KMS-11 (cell line): Measurements from ENCODE around the gene F13A1.
A peak's percentile ranks its signal among the peaks of the same experiment; 100 is the strongest.

Source experiments
- H2AFZ ChIP-seq: fragments of 200-600 bp; sonication (generic); 2 replicates; pipeline ENCODE4 v1.6.1; 2016; ENCODE audit warnings: antibody characterized with exemption, mixed run types, low read depth
- H3K27ac ChIP-seq: fragments of 200-600 bp; sonication (generic); 2 replicates; pipeline ENCODE4 v1.6.1; 2016; ENCODE audit warnings: mild to moderate bottlenecking, mixed run types
- H3K27me3 ChIP-seq: fragments of 200-600 bp; sonication (generic); 2 replicates; pipeline ENCODE4 v1.6.1; 2017; ENCODE audit warnings: mild to moderate bottlenecking, low read depth, mixed run types, moderate library complexity; ENCODE audit not compliant: insufficient read depth
- H3K36me3 ChIP-seq: fragments of 200-600 bp; sonication (generic); 2 replicates; pipeline ENCODE4 v1.6.1; 2017; ENCODE audit warnings: mild to moderate bottlenecking, mixed run types; ENCODE audit not compliant: insufficient read depth
- H3K4me1 ChIP-seq: fragments of 200-600 bp; sonication (generic); 2 replicates; pipeline ENCODE4 v1.6.1; 2016; ENCODE audit warnings: mild to moderate bottlenecking, low read depth, mixed run types; ENCODE audit not compliant: poor library complexity, severe bottlenecking
- H3K4me2 ChIP-seq: fragments of 200-600 bp; sonication (generic); 2 replicates; pipeline ENCODE4 v1.7.0; 2016; ENCODE audit warnings: mild to moderate bottlenecking, mixed run types
- H3K4me3 ChIP-seq: fragments of 200-600 bp; sonication (generic); IDR thresholded peaks from 2 replicates; pipeline ENCODE4 v1.6.1; 2017; ENCODE audit warnings: low read depth, low read length, mixed read lengths; ENCODE audit not compliant: insufficient read depth
- H3K79me2 ChIP-seq: fragments of 200-600 bp; sonication (generic); 2 replicates; pipeline ENCODE4 v1.6.1; 2016; ENCODE audit warnings: low read depth, mixed run types; ENCODE audit not compliant: insufficient read depth
- H3K9ac ChIP-seq: fragments of 200-600 bp; sonication (generic); 2 replicates; pipeline ENCODE4 v1.6.1; 2016; ENCODE audit warnings: mild to moderate bottlenecking, mixed run types
- H4K20me1 ChIP-seq: fragments of 200-600 bp; sonication (generic); 2 replicates; pipeline ENCODE4 v1.6.1; 2016; ENCODE audit warnings: mild to moderate bottlenecking, mixed run types; ENCODE audit not compliant: insufficient read depth
- CTCF ChIP-seq: fragments of 200-600 bp; sonication (generic); conservative IDR thresholded peaks from 2 replicates; pipeline ENCODE4 v1.6.1; 2017; ENCODE audit warnings: low read depth, mild to moderate bottlenecking, antibody characterized with exemption, low read length, moderate library complexity, mixed read lengths

The F13A1 gene

GRCh38 chr6:6320901-6321300 is 439 bp upstream of the F13A1 start:
- TF ChIP-seq CTCF = no peak
- Histone ChIP-seq H3K4me2 (no peak overlapping the region), H3K4me3 (no peak overlapping the region), H3K27ac (no peak overlapping the region), H3K36me3 (no peaks in the 10 kb centered on the region), H3K79me2 (no peaks in the 10 kb centered on the region), H2AFZ (no peak overlapping the region), H3K4me1 (peaks cover 8% of the 10 kb centered on the region), H4K20me1 (no peaks in the 10 kb centered on the region), H3K27me3 (no peaks in the 10 kb centered on the region), H3K9ac (no peak overlapping the region)

- H3K27me3 ChIP-seq = no peaks in the 10 kb centered on the region
- H2AFZ ChIP-seq = peak overlapping the region; percentile 4; the same call in 1 of the 2 replicates
- no peaks in the 10 kb centered on the region for H3K79me2 ChIP-seq
- TF ChIP-seq CTCF = no peak
- no peaks in the 10 kb centered on the region for H4K20me1 ChIP-seq
- no peaks in the 10 kb centered on the region for H3K36me3 ChIP-seq
- H3K4me1 ChIP-seq = peaks cover 8% of the 10 kb centered on the region
- no peak overlapping the region for H3K4me2 ChIP-seq
- H3K27ac ChIP-seq = no peak overlapping the region
- no peak overlapping the region for H3K9ac ChIP-seq
- H3K4me3 ChIP-seq = no peak overlapping the region
Measured at GRCh38 chr6:6317825-6318733, 2.4 kb downstream of the F13A1 start.

- TF ChIP-seq CTCF = no peak
- H3K9ac ChIP-seq = no peak overlapping the region
- H3K27ac ChIP-seq = no peak overlapping the region
- H4K20me1 ChIP-seq = no peaks in the 10 kb centered on the region
- no peak overlapping the region for H2AFZ ChIP-seq
- peaks cover 8% of the 10 kb centered on the region for H3K4me1 ChIP-seq
- no peak overlapping the region for H3K4me2 ChIP-seq
- no peaks in the 10 kb centered on the region for H3K79me2 ChIP-seq
- H3K36me3 ChIP-seq = no peaks in the 10 kb centered on the region
- no peaks in the 10 kb centered on the region for H3K27me3 ChIP-seq
- H3K4me3 ChIP-seq = no peak overlapping the region
Measured at GRCh38 chr6:6317386-6317785, 3.1 kb downstream of the F13A1 start.

- Histone ChIP-seq H3K36me3 (no peaks in the 10 kb centered on the region), H3K79me2 (no peaks in the 10 kb centered on the region), H3K9ac (no peak overlapping the region), H2AFZ (peak overlapping the region; percentile 6; the same call in 1 of the 2 replicates), H3K4me3 (no peak overlapping the region), H3K4me1 (peaks cover 8% of the 10 kb centered on the region), H3K27ac (no peak overlapping the region), H3K4me2 (no peak overlapping the region), H4K20me1 (no peaks in the 10 kb centered on the region), H3K27me3 (no peaks in the 10 kb centered on the region)
- TF ChIP-seq CTCF = peak; percentile 90
Measured at GRCh38 chr6:6315660-6316059, 4.8 kb downstream of the F13A1 start.
